ENCODE data around the gene ARL6IP4.

Gene ARL6IP4

DNA sequence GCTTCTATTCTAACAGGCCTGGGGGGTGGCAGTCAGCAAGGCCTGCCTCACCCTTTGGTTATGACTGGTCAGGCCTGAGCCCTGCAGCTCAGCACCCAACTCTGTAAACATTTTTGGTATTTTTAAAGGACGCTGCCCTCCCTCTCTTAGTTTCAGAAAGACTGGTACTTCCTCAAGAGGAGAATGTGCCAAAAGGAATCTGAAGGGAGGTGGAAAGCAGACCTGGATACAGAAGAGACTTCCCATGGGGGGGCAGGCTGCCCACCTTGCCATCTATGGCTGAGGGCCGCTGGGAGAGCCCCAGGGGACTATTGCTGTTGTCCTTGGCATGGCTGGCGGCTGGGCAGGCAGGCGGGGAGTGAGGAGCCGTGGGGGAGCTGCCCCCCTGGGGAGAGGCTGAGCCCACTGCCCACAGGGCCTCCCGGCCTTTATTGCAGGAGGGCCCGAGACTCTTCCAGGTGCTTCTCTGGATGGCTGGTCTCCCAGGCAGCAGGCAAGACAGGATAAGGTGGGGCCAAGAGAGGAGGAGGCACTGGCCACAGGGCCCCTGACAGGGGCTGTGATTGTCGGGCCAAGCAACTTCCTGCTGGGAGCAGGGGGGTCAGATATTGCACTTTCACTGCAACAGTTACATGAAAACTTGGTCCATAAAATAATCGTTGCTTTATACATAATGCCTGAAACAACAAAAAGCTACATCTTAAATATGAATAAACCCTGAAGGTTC lies 3.5 kb downstream of the ARL6IP4 start:
- H3K27ac ChIP-seq (replicated peaks) = no peak overlapping the region
- H3K4me3 ChIP-seq (replicated peaks; ENCODE audit: insufficient read depth, low read length) = no peak overlapping the region
- no peak for TF ChIP-seq GABPA (IDR thresholded peaks at IDR 0.05; ENCODE audit: low read depth)
- TF ChIP-seq POLR2AphosphoS5 (IDR thresholded peaks at IDR 0.05; ENCODE audit: low read depth) = no peak
- no peak for TF ChIP-seq SPI1 (IDR thresholded peaks at IDR 0.05; ENCODE audit: borderline replicate concordance, low read depth)
- TF ChIP-seq, protein P1, sequence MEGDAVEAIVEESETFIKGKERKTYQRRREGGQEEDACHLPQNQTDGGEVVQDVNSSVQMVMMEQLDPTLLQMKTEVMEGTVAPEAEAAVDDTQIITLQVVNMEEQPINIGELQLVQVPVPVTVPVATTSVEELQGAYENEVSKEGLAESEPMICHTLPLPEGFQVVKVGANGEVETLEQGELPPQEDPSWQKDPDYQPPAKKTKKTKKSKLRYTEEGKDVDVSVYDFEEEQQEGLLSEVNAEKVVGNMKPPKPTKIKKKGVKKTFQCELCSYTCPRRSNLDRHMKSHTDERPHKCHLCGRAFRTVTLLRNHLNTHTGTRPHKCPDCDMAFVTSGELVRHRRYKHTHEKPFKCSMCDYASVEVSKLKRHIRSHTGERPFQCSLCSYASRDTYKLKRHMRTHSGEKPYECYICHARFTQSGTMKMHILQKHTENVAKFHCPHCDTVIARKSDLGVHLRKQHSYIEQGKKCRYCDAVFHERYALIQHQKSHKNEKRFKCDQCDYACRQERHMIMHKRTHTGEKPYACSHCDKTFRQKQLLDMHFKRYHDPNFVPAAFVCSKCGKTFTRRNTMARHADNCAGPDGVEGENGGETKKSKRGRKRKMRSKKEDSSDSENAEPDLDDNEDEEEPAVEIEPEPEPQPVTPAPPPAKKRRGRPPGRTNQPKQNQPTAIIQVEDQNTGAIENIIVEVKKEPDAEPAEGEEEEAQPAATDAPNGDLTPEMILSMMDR (IDR thresholded peaks at IDR 0.05; ENCODE audit: insufficient read depth, low read length) = no peak
- TF ChIP-seq, protein P2, sequence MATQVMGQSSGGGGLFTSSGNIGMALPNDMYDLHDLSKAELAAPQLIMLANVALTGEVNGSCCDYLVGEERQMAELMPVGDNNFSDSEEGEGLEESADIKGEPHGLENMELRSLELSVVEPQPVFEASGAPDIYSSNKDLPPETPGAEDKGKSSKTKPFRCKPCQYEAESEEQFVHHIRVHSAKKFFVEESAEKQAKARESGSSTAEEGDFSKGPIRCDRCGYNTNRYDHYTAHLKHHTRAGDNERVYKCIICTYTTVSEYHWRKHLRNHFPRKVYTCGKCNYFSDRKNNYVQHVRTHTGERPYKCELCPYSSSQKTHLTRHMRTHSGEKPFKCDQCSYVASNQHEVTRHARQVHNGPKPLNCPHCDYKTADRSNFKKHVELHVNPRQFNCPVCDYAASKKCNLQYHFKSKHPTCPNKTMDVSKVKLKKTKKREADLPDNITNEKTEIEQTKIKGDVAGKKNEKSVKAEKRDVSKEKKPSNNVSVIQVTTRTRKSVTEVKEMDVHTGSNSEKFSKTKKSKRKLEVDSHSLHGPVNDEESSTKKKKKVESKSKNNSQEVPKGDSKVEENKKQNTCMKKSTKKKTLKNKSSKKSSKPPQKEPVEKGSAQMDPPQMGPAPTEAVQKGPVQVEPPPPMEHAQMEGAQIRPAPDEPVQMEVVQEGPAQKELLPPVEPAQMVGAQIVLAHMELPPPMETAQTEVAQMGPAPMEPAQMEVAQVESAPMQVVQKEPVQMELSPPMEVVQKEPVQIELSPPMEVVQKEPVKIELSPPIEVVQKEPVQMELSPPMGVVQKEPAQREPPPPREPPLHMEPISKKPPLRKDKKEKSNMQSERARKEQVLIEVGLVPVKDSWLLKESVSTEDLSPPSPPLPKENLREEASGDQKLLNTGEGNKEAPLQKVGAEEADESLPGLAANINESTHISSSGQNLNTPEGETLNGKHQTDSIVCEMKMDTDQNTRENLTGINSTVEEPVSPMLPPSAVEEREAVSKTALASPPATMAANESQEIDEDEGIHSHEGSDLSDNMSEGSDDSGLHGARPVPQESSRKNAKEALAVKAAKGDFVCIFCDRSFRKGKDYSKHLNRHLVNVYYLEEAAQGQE (IDR thresholded peaks at IDR 0.05; ENCODE audit: insufficient replicate concordance, low read depth) = no peak
- no peaks in the 10 kb centered on the region for H3K27me3 ChIP-seq (ENCODE audit: insufficient read depth, poor library complexity, severe bottlenecking)
- DNase-seq (ENCODE audit: low read depth in 1 of 2, low spot score in 1 of 2) = peak in 1 of 2 experiments; percentile 24

DNA sequence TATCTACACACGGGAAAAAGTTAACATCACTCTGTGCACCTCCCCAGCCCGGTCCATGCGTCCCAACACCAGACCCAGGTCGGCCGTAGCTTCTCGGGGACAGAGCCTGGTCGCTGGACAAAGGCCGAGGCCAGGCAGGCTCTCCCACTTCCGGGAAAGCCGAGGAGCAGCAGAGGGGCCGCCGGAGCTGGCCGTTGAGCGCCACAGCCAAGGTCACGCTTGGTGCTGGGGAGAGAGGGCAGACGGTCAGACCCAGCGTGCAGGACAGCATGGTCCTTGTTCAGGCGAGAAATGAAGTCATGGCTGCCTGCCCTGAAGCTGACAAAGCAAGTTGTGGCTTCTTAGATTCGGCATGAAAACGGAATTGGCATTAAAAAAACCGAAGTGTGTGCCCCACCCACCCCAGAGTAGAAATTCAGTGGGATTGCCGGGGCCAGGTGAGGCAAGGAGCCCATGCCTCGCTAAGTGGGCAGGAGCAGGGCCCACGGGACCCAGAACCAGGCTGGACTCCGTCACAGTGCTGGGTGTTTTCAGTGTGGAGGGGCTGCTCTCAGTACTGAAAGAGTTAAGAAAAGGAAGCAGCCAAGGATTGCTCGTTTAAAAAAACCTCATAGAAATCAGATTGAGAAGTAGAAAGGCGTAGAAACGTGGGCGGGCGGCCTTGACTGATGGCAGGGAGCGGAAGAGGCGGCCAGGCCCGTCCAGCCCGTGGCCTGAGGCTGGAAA lies 4.3 kb downstream of the ARL6IP4 start:
- no peak for DNase-seq (ENCODE audit: low read depth in 1 of 2, low spot score in 1 of 2)
- TF ChIP-seq GABPA (IDR thresholded peaks at IDR 0.05; ENCODE audit: low read depth) = no peak
- TF ChIP-seq, protein P1 (IDR thresholded peaks at IDR 0.05; ENCODE audit: insufficient read depth, low read length) = no peak
- TF ChIP-seq SPI1 (IDR thresholded peaks at IDR 0.05; ENCODE audit: borderline replicate concordance, low read depth) = no peak
- TF ChIP-seq, protein P2 (IDR thresholded peaks at IDR 0.05; ENCODE audit: insufficient replicate concordance, low read depth) = no peak
- no peak overlapping the region for H3K4me3 ChIP-seq (replicated peaks; ENCODE audit: insufficient read depth, low read length)
- no peaks in the 10 kb centered on the region for H3K27me3 ChIP-seq (ENCODE audit: insufficient read depth, poor library complexity, severe bottlenecking)
- H3K27ac ChIP-seq (replicated peaks) = no peak overlapping the region; the same call in 1 of the 2 replicates

DNA sequence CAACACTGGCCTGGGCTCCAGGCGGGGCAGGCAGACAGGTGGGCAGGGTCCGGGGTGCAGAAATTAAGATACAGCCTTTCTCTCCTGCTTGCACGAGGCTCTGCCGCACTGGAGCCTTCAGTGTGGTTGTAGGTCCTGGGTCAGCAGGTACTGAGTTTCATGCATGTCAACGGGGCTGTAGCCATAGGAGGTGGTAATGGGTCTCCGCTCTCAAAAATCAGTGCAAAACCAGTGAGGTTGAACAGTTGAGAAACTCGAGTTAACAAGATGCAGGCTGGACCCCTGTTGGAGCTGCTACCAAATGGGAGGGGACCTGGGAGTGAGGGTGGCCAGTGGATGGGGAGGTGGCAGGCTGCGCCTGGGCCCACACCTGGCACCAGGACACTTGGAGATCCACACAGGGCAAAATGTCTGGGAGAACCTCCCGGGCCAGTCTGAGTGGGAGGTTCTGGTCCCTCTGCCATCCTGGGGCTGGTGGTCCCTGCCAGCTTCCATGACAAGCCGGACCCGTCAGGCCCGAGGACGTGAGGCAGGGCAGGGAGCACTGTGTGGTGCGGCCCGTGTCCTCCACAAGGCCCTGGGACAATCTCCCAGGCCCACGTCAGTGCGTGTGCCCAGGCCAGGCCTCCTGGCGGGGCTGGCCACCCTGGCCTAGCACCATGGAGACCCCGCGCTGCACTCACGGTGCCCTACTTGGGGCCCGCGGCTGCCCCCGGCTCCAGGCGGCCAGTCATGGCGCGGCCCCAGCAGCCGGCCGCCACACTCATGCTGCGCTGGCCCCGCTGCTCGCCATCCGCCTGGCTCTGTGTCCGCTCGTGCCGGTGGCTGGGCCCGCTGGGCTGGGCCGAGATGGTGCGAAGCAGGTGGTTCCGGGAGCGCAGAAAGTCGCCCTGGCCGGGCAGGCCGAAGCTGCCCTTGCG lies 5.1 kb downstream of the ARL6IP4 start:
- H3K27me3 ChIP-seq (ENCODE audit: insufficient read depth, poor library complexity, severe bottlenecking) = no peaks in the 10 kb centered on the region
- no peak overlapping the region for H3K27ac ChIP-seq (replicated peaks)
- no peak for DNase-seq (ENCODE audit: low read depth in 1 of 2, low spot score in 1 of 2)
- no peak overlapping the region for H3K4me3 ChIP-seq (replicated peaks; ENCODE audit: insufficient read depth, low read length)
- TF ChIP-seq POLR2AphosphoS5 (IDR thresholded peaks at IDR 0.05; ENCODE audit: low read depth) = no peak
- TF ChIP-seq, protein P2 (IDR thresholded peaks at IDR 0.05; ENCODE audit: insufficient replicate concordance, low read depth) = no peak
